AG04450 (cell line): ENCODE measurements around the gene KIAA1958. TPM values are rescaled to one million over a fixed set of nuclear protein-coding genes. Genes with fewer than 3 reads are reported as not detected.

Experiments
- CTCF ChIA-PET: fragments of 300-600, 350-600 bp; formaldehyde crosslinking; extraction: SDS; loops from one replicate; lab custom pipeline; 2022; ENCODE audit warnings: antibody characterized with exemption, inconsistent platforms; lab: Charles Lee
- POLR2A ChIA-PET: fragments of 350-600 bp; formaldehyde crosslinking; extraction: SDS; loops from one replicate; lab custom pipeline; 2021; ENCODE audit warnings: antibody characterized with exemption, inconsistent platforms; lab: Yijun Ruan, JAX
- DNase-seq: peaks from one replicate; pipeline ENCODE4 v3.0.0-alpha.2; 2011; ENCODE audit warnings: low read depth, low spot score
- H3K27ac ChIP-seq: one replicate; pipeline ENCODE4 v1.5.1; 2012; ENCODE audit warnings: low read depth, low read length, control low read depth
- H3K27me3 ChIP-seq: one replicate; pipeline ENCODE4 v1.6.0; 2012; ENCODE audit warnings: low read length; ENCODE audit not compliant: control insufficient read depth, insufficient read depth
- H3K4me3 ChIP-seq: 2 replicates; pipeline ENCODE4 v1.5.1; 2011; ENCODE audit warnings: mild to moderate bottlenecking, low read depth, low read length, control low read depth
- H3K9me3 ChIP-seq: 2 replicates; pipeline ENCODE4 v1.5.1; 2012; ENCODE audit warnings: low read length; ENCODE audit not compliant: control insufficient read depth, insufficient read depth
- CTCF ChIP-seq: IDR thresholded peaks from 2 replicates; pipeline ENCODE4 v1.5.1; 2011; ENCODE audit warnings: low read depth, low read length, control low read depth, inconsistent platforms
- polyA plus RNA-seq: library from polyadenylated mRNA; depleted of rRNA; stranded (reverse); fragments of >200 nt; gene quantifications from 2 replicates; pipeline ENCODE4 v1.2.3, GENCODE V29; 2011

Gene KIAA1958
- polyA plus RNA-seq, 1 experiment: 0.88 TPM

- peak overlapping the region; percentile 72 for H3K4me3 ChIP-seq
- H3K27me3 ChIP-seq: no peaks in the 10 kb centered on the region
- no peak overlapping the region for H3K27ac ChIP-seq
- no peaks in the 10 kb centered on the region for H3K9me3 ChIP-seq
- POLR2A ChIA-PET: interaction anchor here (0.8 to 1.6 kb wide), 3 partner anchors 11 to 231 kb away, joined by 3 to 5 read pairs (median 4); partner anchors contain the start of gene INIP
- no peak for DNase-seq
- no peak for TF ChIP-seq CTCF
- CTCF ChIA-PET: interaction anchor here (0.6 kb wide), 2 partner anchors 9 to 25 kb away, joined by 3 read pairs; no protein-coding TSS in a partner anchor
Observed at GRCh38 chr9:112487008-112487798, 576 bp downstream of the KIAA1958 start.

- Histone ChIP-seq H3K27ac (no peak overlapping the region), H3K9me3 (no peaks in the 10 kb centered on the region), H3K27me3 (no peaks in the 10 kb centered on the region), H3K4me3 (peak overlapping the region; percentile 72)
- ChIA-PET POLR2A (interaction anchor here (0.6 kb wide), 1 partner anchor 187 kb away, joined by 3 read pairs; no protein-coding TSS in a partner anchor), CTCF (interaction anchor here (0.5 to 0.6 kb wide), 3 partner anchors 10 to 207 kb away, joined by 3 to 9 read pairs (median 3); no protein-coding TSS in a partner anchor)
- no peak for DNase-seq
- no peak for TF ChIP-seq CTCF
Observed at GRCh38 chr9:112487799-112488340, 1.2 kb downstream of the KIAA1958 start.

- H3K27ac ChIP-seq: no peak overlapping the region
- POLR2A ChIA-PET: interaction anchor here (0.7 kb wide), 1 partner anchor 42 kb away, joined by 4 read pairs; no protein-coding TSS in a partner anchor
Observed at GRCh38 chr9:112489039-112489546, 2.5 kb downstream of the KIAA1958 start.

GRCh38 chr9:112489876-112490666, 3.4 kb downstream of the KIAA1958 start:
- H3K27me3 ChIP-seq: no peaks in the 10 kb centered on the region
- DNase-seq: no peak
- POLR2A ChIA-PET: no interaction called here
- TF ChIP-seq CTCF: no peak
- CTCF ChIA-PET: interaction anchor here (0.8 kb wide), 1 partner anchor 221 kb away, joined by 3 read pairs; no protein-coding TSS in a partner anchor
- H3K9me3 ChIP-seq: peaks cover 7% of the 10 kb centered on the region
- no peak overlapping the region for H3K4me3 ChIP-seq
- H3K27ac ChIP-seq: no peak overlapping the region

More at GRCh38 chr9:112489039-112489546, 2.5 kb downstream of the KIAA1958 start:
- CTCF ChIA-PET: interaction anchor here (0.8 kb wide), 1 partner anchor 222 kb away, joined by 3 read pairs; no protein-coding TSS in a partner anchor
- no peak for DNase-seq
- H3K27me3 ChIP-seq: no peaks in the 10 kb centered on the region
- H3K4me3 ChIP-seq: no peak overlapping the region
- no peaks in the 10 kb centered on the region for H3K9me3 ChIP-seq
- TF ChIP-seq CTCF: no peak
